OCI-LY7 (cell line): Measurements from ENCODE around the gene BZW2. TPM values are rescaled to one million over a fixed set of nuclear protein-coding genes. Genes with fewer than 3 reads are reported as not detected.

Experiments
- Bru-seq: library from RNA; stranded (reverse); fragments of 400-500 nt; gene quantifications from one replicate; lab custom pipeline; 2021; lab: Mats Ljungman, UMichigan
- BruChase-seq, 2 experiments: library from RNA; stranded (reverse); fragments of 400-500 nt; gene quantifications; one replicate each; lab custom pipeline; 2021; lab: Mats Ljungman, UMichigan
- BruUV-seq: library from RNA; stranded (reverse); fragments of 400-500 nt; replicated peaks from 2 replicates; lab custom pipeline; 2021; lab: Mats Ljungman, UMichigan
- CTCF ChIA-PET: fragments of 300-600 bp; sonication (Branson Sonifier 250); formaldehyde crosslinking; loops from one replicate; lab custom pipeline; 2022; ENCODE audit warnings: antibody characterized with exemption; ENCODE audit not compliant: unreplicated experiment; lab: Charles Lee
- POLR2A ChIA-PET: fragments of 300-600 bp; sonication (Branson Sonifier 250); formaldehyde crosslinking; loops from one replicate; lab custom pipeline; 2022; ENCODE audit warnings: antibody characterized with exemption; lab: Charles Lee
- DNase-seq: peaks from one replicate; pipeline ENCODE4 v3.0.0-alpha.2; 2015; ENCODE audit warnings: low spot score
- H2AFZ ChIP-seq: fragments of 200-600 bp; sonication (generic), shearing (Covaris generic); 2 replicates; pipeline ENCODE4 v1.6.1; 2014; ENCODE audit warnings: mild to moderate bottlenecking, antibody characterized with exemption, low read length, moderate library complexity
- H3K27ac ChIP-seq: fragments of 200-600 bp; sonication (generic); 2 replicates; pipeline ENCODE4 v1.5.1; 2014; ENCODE audit warnings: mixed run types, low read depth, mild to moderate bottlenecking, moderate library complexity, low read length, inconsistent platforms; ENCODE audit not compliant: poor library complexity, severe bottlenecking
- H3K36me3 ChIP-seq: fragments of 200-600 bp; sonication (generic); 2 replicates; pipeline ENCODE4 v1.6.1; 2014; ENCODE audit warnings: mild to moderate bottlenecking, antibody characterized with exemption, low read length, moderate library complexity, mixed read lengths; ENCODE audit not compliant: insufficient read depth
- H3K4me1 ChIP-seq: fragments of 200-600 bp; sonication (generic); 2 replicates; pipeline ENCODE4 v1.5.1; 2014; ENCODE audit warnings: mild to moderate bottlenecking, low read length; ENCODE audit not compliant: insufficient read depth, poor library complexity, severe bottlenecking
- H3K4me2 ChIP-seq: fragments of 200-600 bp; sonication (generic); 2 replicates; pipeline ENCODE4 v1.6.1; 2014; ENCODE audit warnings: mild to moderate bottlenecking, low read length
- H3K4me3 ChIP-seq: fragments of 200-600 bp; sonication (generic); 2 replicates; pipeline ENCODE4 v1.5.1; 2014; ENCODE audit warnings: mild to moderate bottlenecking, low read depth, low read length; ENCODE audit not compliant: poor library complexity, severe bottlenecking
- H3K79me2 ChIP-seq: fragments of 200-600 bp; sonication (generic); 2 replicates; pipeline ENCODE4 v1.6.1; 2016; ENCODE audit warnings: low read depth, mild to moderate bottlenecking, low read length, moderate library complexity, mixed read lengths; ENCODE audit not compliant: insufficient read depth
- H3K9me2 ChIP-seq: fragments of 200-600 bp; sonication (generic); 2 replicates; pipeline ENCODE4 v1.6.1; 2016; ENCODE audit warnings: mild to moderate bottlenecking, low read length, mixed read lengths; ENCODE audit not compliant: insufficient read depth
- H3K9me3 ChIP-seq: fragments of 200-600 bp; sonication (generic); 2 replicates; pipeline ENCODE4 v1.6.1; 2014; ENCODE audit warnings: mild to moderate bottlenecking, mixed run types, low read length, mixed read lengths
- H4K20me1 ChIP-seq: fragments of 200-600 bp; sonication (generic); 2 replicates; pipeline ENCODE4 v1.6.1; 2014; ENCODE audit warnings: mild to moderate bottlenecking, antibody characterized with exemption, low read length, moderate library complexity, mixed read lengths; ENCODE audit not compliant: insufficient read depth
- EZH2phosphoT487 ChIP-seq: fragments of 200-600 bp; sonication (generic); IDR thresholded peaks from 2 replicates; pipeline ENCODE4 v1.6.1; 2018; ENCODE audit warnings: low read depth, borderline replicate concordance, mild to moderate bottlenecking, mixed run types, antibody characterized with exemption, low read length, moderate library complexity, mixed read lengths
- intact Hi-C: fragments of 100-400 bp; cut with micrococcal nuclease; formaldehyde crosslinking; loops from one replicate; pipeline ENCODE4 v1.10.0; 2022; ENCODE audit not compliant: unreplicated experiment
- long read RNA-seq: library from polyadenylated mRNA; stranded (forward); transcript quantifications from one replicate; pipeline ENCODE4 v2.0.0, GENCODE V29; 2022
- total RNA-seq, 2 experiments: library from RNA; depleted of rRNA in 1 of 2; stranded (reverse); fragments of >200 nt in 1 of 2; shearing (Covaris generic) in 1 of 2; gene quantifications; 2 replicates each; pipeline ENCODE4 v1.2.3, GENCODE V29; 2014 to 2022
- TF ChIP-seq, protein P1 (sequence below): fragments of 200-600 bp; sonication (generic); conservative IDR thresholded peaks from 2 replicates; pipeline ENCODE4 v1.5.1; 2014; ENCODE audit warnings: mild to moderate bottlenecking, antibody characterized with exemption, low read length, moderate library complexity, mixed read lengths

The BZW2 gene
- total RNA-seq (2014; rRNA removed; shearing (Covaris generic)) (66.8 and 84.9 TPM in 2 replicates), total RNA-seq (2022) (75.2 and 81.6 TPM in 2 replicates), Bru-seq, nascent RNA (percentile 93 among the genes with signal in this experiment), BruChase-seq, experiment 1, labeled RNA remaining after a 6-hour chase (percentile 81 among the genes with signal in this experiment), BruChase-seq, experiment 2, labeled RNA remaining after a 2-hour chase (percentile 75 among the genes with signal in this experiment)
- long read RNA-seq, transcript BZW2-207 (12 exons, 1,862 nt) = minor isoform, 32 of 272 reads
- long read RNA-seq, transcript BZW2-201 (12 exons, 1,860 nt) = major isoform, 217 of 272 reads
- long read RNA-seq, partial matches to known transcripts = 6 of 272 reads
- long read RNA-seq, other reads (novel, unspliced or antisense) = 6 of 272 reads

DNA sequence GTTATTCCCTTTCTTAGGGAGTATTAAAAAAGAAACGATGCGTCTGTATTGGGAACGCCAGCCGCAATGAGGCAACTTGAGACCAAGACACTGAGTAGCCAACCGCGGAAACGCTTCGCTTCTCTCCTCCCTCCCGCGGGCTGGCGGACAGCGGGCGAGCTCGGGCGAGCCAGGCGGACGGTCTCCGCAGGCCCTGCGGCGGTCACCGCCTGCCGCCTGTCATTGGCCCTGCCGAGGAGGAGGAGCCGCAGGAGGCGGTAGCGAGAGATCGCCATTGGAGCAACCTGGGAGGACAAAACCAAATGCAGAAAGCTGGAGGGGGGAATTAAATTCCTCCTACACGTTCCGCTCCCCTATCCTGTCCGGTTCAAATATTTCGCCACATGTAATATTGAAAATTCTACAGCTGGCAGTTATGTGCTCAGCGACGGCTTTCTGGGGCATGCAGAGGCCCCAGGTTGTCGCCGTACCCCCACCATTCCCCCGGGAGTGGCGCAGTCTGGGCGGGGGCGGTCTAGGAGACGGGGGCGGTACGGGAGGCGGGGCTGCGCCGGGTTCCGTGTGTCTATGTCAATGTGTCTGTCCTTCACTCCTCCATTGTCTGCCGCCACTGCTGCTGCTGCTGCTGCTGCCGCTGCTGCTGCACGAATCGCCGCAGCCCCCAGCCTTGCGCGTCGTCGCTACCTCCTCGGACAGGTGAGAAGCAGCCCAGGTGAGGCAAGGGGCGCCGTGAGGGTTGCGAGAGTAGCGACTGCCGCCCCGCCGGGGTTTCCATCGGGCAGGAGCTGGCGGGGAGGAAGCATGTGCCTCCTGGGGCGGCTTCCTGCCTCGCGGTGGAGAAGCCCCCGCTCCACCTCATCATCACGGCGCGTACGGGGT, at the start of gene BZW2, which contains the start of gene ANKMY2:
Gene BZW2 (plus strand): TSS at position 589 of the 879 bp plus-strand sequence. CDS start 19,263 bp downstream, outside the sequence.
Gene ANKMY2 (minus strand): TSS at position 162 of the 879 bp plus-strand sequence. CDS start 181 bp downstream, outside the sequence.
- POLR2A ChIA-PET = interaction anchor here (0.7 to 2.2 kb wide), 5 partner anchors 9 to 43 kb away, joined by 3 to 9 read pairs (median 7); no protein-coding TSS in a partner anchor
- no peak for TF ChIP-seq EZH2phosphoT487
- TF ChIP-seq, protein P1, sequence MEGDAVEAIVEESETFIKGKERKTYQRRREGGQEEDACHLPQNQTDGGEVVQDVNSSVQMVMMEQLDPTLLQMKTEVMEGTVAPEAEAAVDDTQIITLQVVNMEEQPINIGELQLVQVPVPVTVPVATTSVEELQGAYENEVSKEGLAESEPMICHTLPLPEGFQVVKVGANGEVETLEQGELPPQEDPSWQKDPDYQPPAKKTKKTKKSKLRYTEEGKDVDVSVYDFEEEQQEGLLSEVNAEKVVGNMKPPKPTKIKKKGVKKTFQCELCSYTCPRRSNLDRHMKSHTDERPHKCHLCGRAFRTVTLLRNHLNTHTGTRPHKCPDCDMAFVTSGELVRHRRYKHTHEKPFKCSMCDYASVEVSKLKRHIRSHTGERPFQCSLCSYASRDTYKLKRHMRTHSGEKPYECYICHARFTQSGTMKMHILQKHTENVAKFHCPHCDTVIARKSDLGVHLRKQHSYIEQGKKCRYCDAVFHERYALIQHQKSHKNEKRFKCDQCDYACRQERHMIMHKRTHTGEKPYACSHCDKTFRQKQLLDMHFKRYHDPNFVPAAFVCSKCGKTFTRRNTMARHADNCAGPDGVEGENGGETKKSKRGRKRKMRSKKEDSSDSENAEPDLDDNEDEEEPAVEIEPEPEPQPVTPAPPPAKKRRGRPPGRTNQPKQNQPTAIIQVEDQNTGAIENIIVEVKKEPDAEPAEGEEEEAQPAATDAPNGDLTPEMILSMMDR = no peak
- Histone ChIP-seq H3K4me1 (peaks cover 34% of the 10 kb centered on the region), H3K4me2 (peak within 1 kb of the TSS; percentile 97), H2AFZ (peak within 1 kb of the TSS; percentile 92), H3K4me3 (peak within 1 kb of the TSS; percentile 96), H3K79me2 (peaks cover 52% of the 10 kb centered on the region), H3K36me3 (peaks cover 24% of the 10 kb centered on the region), H3K9me2 (no peaks in the 10 kb centered on the region), H4K20me1 (peaks cover 41% of the 10 kb centered on the region), H3K9me3 (no peaks in the 10 kb centered on the region), H3K27ac (peak within 1 kb of the TSS; percentile 35)
- CTCF ChIA-PET = no interaction called here
- DNase-seq = peak; percentile 95
- BruUV-seq = no TSS peak
- intact Hi-C loops = loop anchor here (5.0 kb wide), 1 partner anchor 106 kb away; the partner anchor contains the start of gene TSPAN13

- no TSS peak for BruUV-seq
- H4K20me1 ChIP-seq = no peaks in the 10 kb centered on the region
- ChIA-PET POLR2A (interaction anchor here (0.6 kb wide), 1 partner anchor 112 kb away, joined by 3 read pairs; no protein-coding TSS in a partner anchor), CTCF (no interaction called here)
- no peaks in the 10 kb centered on the region for H3K4me1 ChIP-seq
- no peaks in the 10 kb centered on the region for H3K36me3 ChIP-seq
- no peak overlapping the region for H2AFZ ChIP-seq
- no peak for DNase-seq
- H3K9me2 ChIP-seq = no peaks in the 10 kb centered on the region
- H3K4me2 ChIP-seq = no peak overlapping the region
- H3K4me3 ChIP-seq = no peak overlapping the region
- no peak for TF ChIP-seq EZH2phosphoT487
- TF ChIP-seq, protein P1 = no peak
- no peaks in the 10 kb centered on the region for H3K79me2 ChIP-seq
- H3K27ac ChIP-seq = no peak overlapping the region
- intact Hi-C loops = no loop called here
- H3K9me3 ChIP-seq = no peaks in the 10 kb centered on the region
These were observed 48.0 kb upstream of the BZW2 start for GRCh38 chr7:16598015-16598414.
